ENCODE data around the gene PXMP4.

DNA sequence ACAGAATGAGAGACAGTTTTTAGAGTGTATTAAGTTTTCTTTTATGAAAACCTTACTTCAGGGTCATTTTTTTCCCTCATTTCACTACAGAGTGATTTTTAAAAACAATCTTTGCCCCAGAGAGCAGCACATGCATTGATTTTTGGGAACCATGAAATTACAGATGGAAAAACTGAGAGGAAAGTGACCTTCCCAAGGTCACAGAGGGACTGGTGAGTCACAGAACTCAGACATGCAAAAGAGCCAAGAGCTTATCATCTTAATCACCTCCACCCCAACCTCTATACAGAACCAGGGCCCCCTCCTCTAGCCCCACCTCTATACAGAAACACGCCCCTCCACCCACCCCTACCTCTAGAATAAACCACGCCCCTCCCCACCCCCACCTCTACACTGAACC is 10.7 kb downstream of the PXMP4 start:
- TF ChIP-seq POLR2A (IDR thresholded peaks at IDR 0.05) (no peak), POLR2AphosphoS5 (IDR thresholded peaks at IDR 0.05) (no peak), EP300 (IDR thresholded peaks at IDR 0.05) (no peak)
- TF ChIP-seq, protein P1, sequence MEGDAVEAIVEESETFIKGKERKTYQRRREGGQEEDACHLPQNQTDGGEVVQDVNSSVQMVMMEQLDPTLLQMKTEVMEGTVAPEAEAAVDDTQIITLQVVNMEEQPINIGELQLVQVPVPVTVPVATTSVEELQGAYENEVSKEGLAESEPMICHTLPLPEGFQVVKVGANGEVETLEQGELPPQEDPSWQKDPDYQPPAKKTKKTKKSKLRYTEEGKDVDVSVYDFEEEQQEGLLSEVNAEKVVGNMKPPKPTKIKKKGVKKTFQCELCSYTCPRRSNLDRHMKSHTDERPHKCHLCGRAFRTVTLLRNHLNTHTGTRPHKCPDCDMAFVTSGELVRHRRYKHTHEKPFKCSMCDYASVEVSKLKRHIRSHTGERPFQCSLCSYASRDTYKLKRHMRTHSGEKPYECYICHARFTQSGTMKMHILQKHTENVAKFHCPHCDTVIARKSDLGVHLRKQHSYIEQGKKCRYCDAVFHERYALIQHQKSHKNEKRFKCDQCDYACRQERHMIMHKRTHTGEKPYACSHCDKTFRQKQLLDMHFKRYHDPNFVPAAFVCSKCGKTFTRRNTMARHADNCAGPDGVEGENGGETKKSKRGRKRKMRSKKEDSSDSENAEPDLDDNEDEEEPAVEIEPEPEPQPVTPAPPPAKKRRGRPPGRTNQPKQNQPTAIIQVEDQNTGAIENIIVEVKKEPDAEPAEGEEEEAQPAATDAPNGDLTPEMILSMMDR (IDR thresholded peaks at IDR 0.05) = no peak

All from gastroesophageal sphincter (tissue), 3 donors.